ENCODE results near the gene VSIG2. TPM values are rescaled to one million over a fixed set of nuclear protein-coding genes. Genes with fewer than 3 reads are reported as not detected.

VSIG2 gene
- not detected in 2 replicates for total RNA-seq

GRCh38 chr11:124751741-124752470, at the start of gene VSIG2:
VSIG2 (minus strand) TSS chr11:124752255; CDS start chr11:124752137, 118 bp downstream.

GRCh38 chr11:124800226-124800929, 48.3 kb upstream of the VSIG2 start, which contains the start of gene MSANTD2:
MSANTD2 (minus strand) TSS chr11:124800406; CDS start chr11:124800380, 26 bp downstream.

GRCh38 chr11:124762105-124762623, 10.1 kb upstream of the VSIG2 start, which contains the start of gene ESAM:
ESAM (minus strand) TSS chr11:124762290; CDS start chr11:124762154, 136 bp downstream.

GRCh38 chr11:124739479-124740276, 12.4 kb downstream of the VSIG2 start, which contains the start of gene NRGN:
NRGN (plus strand) TSS chr11:124739942; CDS start chr11:124740085, 143 bp downstream.

Other genes with a start within 250 kb of the VSIG2 start
- gene OR8B12, start 208.6 kb downstream of the VSIG2 start, total RNA-seq = not detected in 2 replicates
- not detected in 2 replicates for gene OR8A1, start 182.3 kb downstream of the VSIG2 start, total RNA-seq
- gene PANX3, start 140.8 kb downstream of the VSIG2 start, total RNA-seq = not detected in 2 replicates
- gene TBRG1, start 129.4 kb downstream of the VSIG2 start, total RNA-seq = 20.9 and 23.0 TPM in 2 replicates
- gene SIAE, start 78.5 kb downstream of the VSIG2 start, total RNA-seq = 19.5 and 23.2 TPM in 2 replicates
- 4.9 and 6.3 TPM in 2 replicates for gene SPA17, start 78.4 kb downstream of the VSIG2 start, total RNA-seq
- gene NRGN, start 12.3 kb downstream of the VSIG2 start, total RNA-seq = 0.16 and 0.36 TPM in 2 replicates
- gene ESAM, start 10.0 kb upstream of the VSIG2 start, total RNA-seq = 2.2 and 15.2 TPM in 2 replicates
- gene MSANTD2, start 48.2 kb upstream of the VSIG2 start, total RNA-seq = 5.8 and 19.1 TPM in 2 replicates
- 16.0 and 36.5 TPM in 2 replicates for gene ROBO3, start 113.2 kb upstream of the VSIG2 start, total RNA-seq
- 25.6 and 32.9 TPM in 2 replicates for gene ROBO4, start 145.6 kb upstream of the VSIG2 start, total RNA-seq
- gene HEPN1, start 167.0 kb upstream of the VSIG2 start, total RNA-seq = not detected in 2 replicates
- gene HEPACAM, start 183.8 kb upstream of the VSIG2 start, total RNA-seq = not detected in 2 replicates
- gene CCDC15, start 201.9 kb upstream of the VSIG2 start, total RNA-seq = 0.97 and 3.1 TPM in 2 replicates

All from cardiac atrium fibroblast (primary cell).